ENCODE data around the gene SERPINB1. TPM values are rescaled to one million over a fixed set of nuclear protein-coding genes. Genes with fewer than 3 reads are reported as not detected.
"Not testable (repeated sequence)": the region's sequence is repeated elsewhere in the genome, so short reads cannot be mapped to it uniquely, and the experiment has no call there.

SERPINB1 gene
- total and polyA plus RNA-seq, 3 donors from 2014 or later: 15.0 to 19.6 (median 19.4) TPM

GRCh38 chr6:2884804-2885203 lies 43.1 kb upstream of the SERPINB1 start:
- no peaks in the 10 kb centered on the region for H3K4me1 ChIP-seq
- no peak for DNase-seq
- intact Hi-C loops (cut with DNase I; ENCODE audit: low total_unique reads): no loop called here
- H3K9me3 ChIP-seq: no peaks in the 10 kb centered on the region
- TF ChIP-seq POLR2A (IDR thresholded peaks at IDR 0.05) (no peak), CTCF (IDR thresholded peaks at IDR 0.05) (no peak)
- WGBS, 2 donors: 92 to 100% methylated on average over 3 of the region's 3 CpGs
- H3K4me3 ChIP-seq: no peak overlapping the region
- H3K27ac ChIP-seq: no peak overlapping the region
- H3K36me3 ChIP-seq (ENCODE audit: low read depth, missing control alignments): no peaks in the 10 kb centered on the region
- H3K27me3 ChIP-seq: no peaks in the 10 kb centered on the region

DNA sequence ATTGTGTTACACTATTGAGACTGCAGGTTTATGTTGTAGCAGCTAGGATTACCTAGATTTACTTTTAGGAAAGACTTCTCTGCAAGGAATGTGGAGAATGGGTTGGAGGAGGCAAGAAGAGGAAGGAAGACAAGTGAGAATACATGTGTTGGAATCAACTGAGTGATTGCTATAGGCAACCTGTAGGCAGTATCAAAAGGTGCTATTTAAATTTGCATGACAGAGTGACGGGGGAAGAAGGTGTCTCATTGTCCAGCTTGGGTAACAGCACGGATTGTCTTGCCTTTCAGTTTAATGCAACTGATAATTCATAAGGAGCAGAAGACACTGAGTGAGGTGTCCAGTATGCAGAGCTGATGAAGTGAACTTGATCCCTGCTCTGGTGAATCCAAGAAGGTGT lies 42.0 kb upstream of the SERPINB1 start:
- DNase-seq: no peak

GRCh38 chr6:2881423-2881822 lies 39.8 kb upstream of the SERPINB1 start:
- intact Hi-C loops (cut with DNase I; ENCODE audit: low total_unique reads): no loop called here
- Histone ChIP-seq H3K36me3 (ENCODE audit: low read depth, missing control alignments) (no peaks in the 10 kb centered on the region), H3K4me3 (no peak overlapping the region), H3K27me3 (no peaks in the 10 kb centered on the region), H3K27ac (no peak overlapping the region), H3K4me1 (peaks cover 17% of the 10 kb centered on the region), H3K9me3 (no peaks in the 10 kb centered on the region)
- WGBS, 2 donors: 65 to 67% methylated on average over 4 of the region's 4 CpGs
- no peak for DNase-seq
- TF ChIP-seq CTCF (IDR thresholded peaks at IDR 0.05) (no peak), POLR2A (IDR thresholded peaks at IDR 0.05) (no peak)

More for the DNA sequence above, 42.0 kb upstream of the SERPINB1 start:
- H3K27me3 ChIP-seq: no peaks in the 10 kb centered on the region
- no peak overlapping the region for H3K4me3 ChIP-seq
- whole genome bisulfite sequencing, 2 donors: 93 to 98% methylated on average over 2 of the region's 2 CpGs
- H3K27ac ChIP-seq: no peak overlapping the region
- H3K9me3 ChIP-seq: no peaks in the 10 kb centered on the region
- no peaks in the 10 kb centered on the region for H3K36me3 ChIP-seq (ENCODE audit: low read depth, missing control alignments)
- no peaks in the 10 kb centered on the region for H3K4me1 ChIP-seq
- intact Hi-C loops (cut with DNase I; ENCODE audit: low total_unique reads): no loop called here
- TF ChIP-seq POLR2A (IDR thresholded peaks at IDR 0.05): no peak
- TF ChIP-seq CTCF (IDR thresholded peaks at IDR 0.05): no peak

GRCh38 chr6:2880156-2880555 lies 38.5 kb upstream of the SERPINB1 start:
- 90 to 95% methylated on average over 2 of the region's 2 CpGs for WGBS, 2 donors
- H3K36me3 ChIP-seq (ENCODE audit: low read depth, missing control alignments); DNase-seq; H3K27ac ChIP-seq; H3K9me3 ChIP-seq; intact Hi-C loops (cut with DNase I; ENCODE audit: low total_unique reads); H3K27me3 ChIP-seq; H3K4me3 ChIP-seq: not testable (repeated sequence)
- peaks cover 18% of the 10 kb centered on the region for H3K4me1 ChIP-seq

- peak overlapping the region; percentile 6 to 89 for H3K27ac ChIP-seq
- WGBS, 2 donors: 79 to 96% methylated on average over 2 of the region's 2 CpGs
- no peak for DNase-seq
Observed at GRCh38 chr6:2877960-2878359, 36.3 kb upstream of the SERPINB1 start.

More at GRCh38 chr6:2877960-2878359, 36.3 kb upstream of the SERPINB1 start:
- intact Hi-C loops (cut with DNase I; ENCODE audit: low total_unique reads): no loop called here
- Histone ChIP-seq H3K4me1 (peaks cover 23% of the 10 kb centered on the region), H3K9me3 (no peaks in the 10 kb centered on the region), H3K4me3 (no peak overlapping the region), H3K36me3 (ENCODE audit: low read depth, missing control alignments) (no peaks in the 10 kb centered on the region), H3K27me3 (no peaks in the 10 kb centered on the region)
- TF ChIP-seq CTCF (IDR thresholded peaks at IDR 0.05) (no peak), POLR2A (IDR thresholded peaks at IDR 0.05) (no peak)

All from testis (tissue), 3 donors.